ENCODE data around the gene PLSCR1. TPM values are rescaled to one million over a fixed set of nuclear protein-coding genes. Genes with fewer than 3 reads are reported as not detected.

PLSCR1 gene
- total RNA-seq, 4 donors from 2014 or later = 23.8 to 34.4 (median 26.4) TPM

- DNase-seq (ENCODE audit: low spot score in 2 of 2) = no peak
- TF ChIP-seq POLR2A (IDR thresholded peaks at IDR 0.05) = no peak
- TF ChIP-seq CTCF (IDR thresholded peaks at IDR 0.05) = no peak
- intact Hi-C loops (cut with DNase I; ENCODE audit: low total_unique reads) = no loop called here
- no peak overlapping the region for H3K4me3 ChIP-seq (ENCODE audit: low read depth, poor library complexity, severe bottlenecking)
Observed at GRCh38 chr3:146566138-146566537, 21.7 kb upstream of the PLSCR1 start.

GRCh38 chr3:146561879-146562278 lies 17.5 kb upstream of the PLSCR1 start:
- 40 to 71% methylated on average over 1 of the region's 1 CpG for WGBS, 2 donors
- TF ChIP-seq POLR2A (IDR thresholded peaks at IDR 0.05) (no peak), CTCF (IDR thresholded peaks at IDR 0.05) (no peak)
- intact Hi-C loops (cut with DNase I; ENCODE audit: low total_unique reads) = no loop called here
- DNase-seq (ENCODE audit: low spot score in 2 of 2) = no peak
- H3K4me3 ChIP-seq (ENCODE audit: low read depth, poor library complexity, severe bottlenecking) = no peak overlapping the region

- DNase-seq (ENCODE audit: low spot score in 2 of 2) = no peak
- intact Hi-C loops (cut with DNase I; ENCODE audit: low total_unique reads) = no loop called here
- no peak overlapping the region for H3K4me3 ChIP-seq (ENCODE audit: low read depth, poor library complexity, severe bottlenecking)
- 87 to 100% methylated on average over 1 of the region's 1 CpG for WGBS, 2 donors
- TF ChIP-seq CTCF (IDR thresholded peaks at IDR 0.05) (no peak), POLR2A (IDR thresholded peaks at IDR 0.05) (no peak)
Observed at GRCh38 chr3:146561463-146561862, 17.1 kb upstream of the PLSCR1 start.

GRCh38 chr3:146560678-146561077 lies 16.3 kb upstream of the PLSCR1 start:
- intact Hi-C loops (cut with DNase I; ENCODE audit: low total_unique reads) = no loop called here
- TF ChIP-seq POLR2A (IDR thresholded peaks at IDR 0.05) = no peak
- no peak for TF ChIP-seq CTCF (IDR thresholded peaks at IDR 0.05)
- 81 to 92% methylated on average over 2 of the region's 2 CpGs for WGBS, 2 donors
- H3K4me3 ChIP-seq (ENCODE audit: low read depth, poor library complexity, severe bottlenecking) = no peak overlapping the region
- no peak for DNase-seq (ENCODE audit: low spot score in 2 of 2)

GRCh38 chr3:146559388-146559787 lies 15.0 kb upstream of the PLSCR1 start:
- intact Hi-C loops (cut with DNase I; ENCODE audit: low total_unique reads) = no loop called here
- H3K4me3 ChIP-seq (ENCODE audit: low read depth, poor library complexity, severe bottlenecking) = no peak overlapping the region
- 94 to 98% methylated on average over 3 of the region's 3 CpGs for WGBS, 2 donors
- no peak for TF ChIP-seq CTCF (IDR thresholded peaks at IDR 0.05)
- DNase-seq (ENCODE audit: low spot score in 2 of 2) = no peak

GRCh38 chr3:146558781-146559180 lies 14.4 kb upstream of the PLSCR1 start:
- H3K4me3 ChIP-seq (ENCODE audit: low read depth, poor library complexity, severe bottlenecking) = no peak overlapping the region
- TF ChIP-seq CTCF (IDR thresholded peaks at IDR 0.05) (no peak), POLR2A (IDR thresholded peaks at IDR 0.05) (no peak)
- WGBS, 2 donors = 38 to 74% methylated on average over 2 of the region's 2 CpGs
- no peak for DNase-seq (ENCODE audit: low spot score in 2 of 2)
- intact Hi-C loops (cut with DNase I; ENCODE audit: low total_unique reads) = no loop called here
